ACC112 (cell line): ENCODE data around the gene ABCC4.

Experiments used
- H2AFZ ChIP-seq: fragments of 200-600 bp; sonication (generic); one replicate; pipeline ENCODE4 v1.6.0; 2017; ENCODE audit warnings: antibody characterized with exemption, low read length; ENCODE audit not compliant: unreplicated experiment
- H3K27ac ChIP-seq: fragments of 200-600 bp; sonication (generic); 2 replicates; pipeline ENCODE4 v1.5.1; 2014; ENCODE audit warnings: low read depth, mild to moderate bottlenecking, antibody characterized with exemption, low read length, moderate library complexity
- H3K27me3 ChIP-seq: fragments of 200-600 bp; sonication (generic); 2 replicates; pipeline ENCODE4 v1.6.1; 2014; ENCODE audit warnings: mild to moderate bottlenecking, antibody characterized with exemption, low read length, moderate library complexity, mixed read lengths; ENCODE audit not compliant: insufficient read depth
- H3K36me3 ChIP-seq: fragments of 200-600 bp; sonication (generic); 2 replicates; pipeline ENCODE4 v1.6.1; 2016; ENCODE audit warnings: mild to moderate bottlenecking, antibody characterized with exemption, low read length, moderate library complexity, mixed read lengths; ENCODE audit not compliant: insufficient read depth
- H3K4me1 ChIP-seq: fragments of 200-600 bp; sonication (generic); one replicate; pipeline ENCODE4 v1.6.1; 2016; ENCODE audit warnings: low read length, mixed read lengths; ENCODE audit not compliant: insufficient read depth, unreplicated experiment, control insufficient read depth
- H3K4me3 ChIP-seq: fragments of 200-600 bp; sonication (generic); 2 replicates; pipeline ENCODE4 v1.5.1; 2014; ENCODE audit warnings: mild to moderate bottlenecking, low read depth, low read length
- H3K79me2 ChIP-seq: fragments of 200-600 bp; sonication (generic); one replicate; pipeline ENCODE4 v1.6.0; 2016; ENCODE audit warnings: low read length; ENCODE audit not compliant: control insufficient read depth, unreplicated experiment, insufficient read depth

The ABCC4 gene

GRCh38 chr13:95118541-95119324 is 182.5 kb downstream of the ABCC4 start:
- no peaks in the 10 kb centered on the region for H3K36me3 ChIP-seq
- no peaks in the 10 kb centered on the region for H3K79me2 ChIP-seq
- no peaks in the 10 kb centered on the region for H3K4me1 ChIP-seq
- H2AFZ ChIP-seq = no peak overlapping the region
- H3K27me3 ChIP-seq = no peaks in the 10 kb centered on the region
- H3K4me3 ChIP-seq = no peak overlapping the region
- H3K27ac ChIP-seq = no peak overlapping the region

- Histone ChIP-seq H3K4me1 (no peaks in the 10 kb centered on the region), H3K27me3 (no peaks in the 10 kb centered on the region), H3K79me2 (no peaks in the 10 kb centered on the region), H3K36me3 (no peaks in the 10 kb centered on the region), H3K27ac (no peak overlapping the region), H2AFZ (no peak overlapping the region), H3K4me3 (no peak overlapping the region)
Observed at GRCh38 chr13:95117092-95117491, 184.2 kb downstream of the ABCC4 start.

- no peaks in the 10 kb centered on the region for H3K36me3 ChIP-seq
- no peaks in the 10 kb centered on the region for H3K4me1 ChIP-seq
- no peak overlapping the region for H3K27ac ChIP-seq
- no peak overlapping the region for H2AFZ ChIP-seq
- no peak overlapping the region for H3K4me3 ChIP-seq
- H3K79me2 ChIP-seq = no peaks in the 10 kb centered on the region
- H3K27me3 ChIP-seq = no peaks in the 10 kb centered on the region
Observed at GRCh38 chr13:95115525-95115924, 185.7 kb downstream of the ABCC4 start.

GRCh38 chr13:95113601-95114000 is 187.7 kb downstream of the ABCC4 start:
- no peak overlapping the region for H3K4me3 ChIP-seq
- no peaks in the 10 kb centered on the region for H3K27me3 ChIP-seq
- no peaks in the 10 kb centered on the region for H3K79me2 ChIP-seq
- no peak overlapping the region for H2AFZ ChIP-seq
- H3K4me1 ChIP-seq = no peaks in the 10 kb centered on the region
- no peak overlapping the region for H3K27ac ChIP-seq
- no peaks in the 10 kb centered on the region for H3K36me3 ChIP-seq

- Histone ChIP-seq H2AFZ (no peak overlapping the region), H3K27me3 (no peaks in the 10 kb centered on the region), H3K79me2 (no peaks in the 10 kb centered on the region), H3K4me3 (no peak overlapping the region), H3K4me1 (no peaks in the 10 kb centered on the region), H3K27ac (no peak overlapping the region), H3K36me3 (no peaks in the 10 kb centered on the region; the same call in 1 of the 2 replicates)
Observed at GRCh38 chr13:95112883-95113282, 188.4 kb downstream of the ABCC4 start.

- Histone ChIP-seq H2AFZ (no peak overlapping the region), H3K4me3 (no peak overlapping the region), H3K27ac (no peak overlapping the region), H3K27me3 (no peaks in the 10 kb centered on the region), H3K79me2 (no peaks in the 10 kb centered on the region), H3K36me3 (no peaks in the 10 kb centered on the region; the same call in 1 of the 2 replicates), H3K4me1 (peaks cover 3% of the 10 kb centered on the region)
Observed at GRCh38 chr13:95111608-95112007, 189.6 kb downstream of the ABCC4 start.

GRCh38 chr13:95106562-95106961 is 194.7 kb downstream of the ABCC4 start:
- peak overlapping the region; percentile 44; the same call in 1 of the 2 replicates for H3K27ac ChIP-seq

GRCh38 chr13:95100525-95101433 is 200.5 kb downstream of the ABCC4 start:
- peak overlapping the region; percentile 35 for H2AFZ ChIP-seq
- peaks cover 28% of the 10 kb centered on the region for H3K4me1 ChIP-seq
- no peaks in the 10 kb centered on the region for H3K79me2 ChIP-seq
- H3K4me3 ChIP-seq = peak overlapping the region; percentile 31; the same call in 1 of the 2 replicates
- H3K27me3 ChIP-seq = no peaks in the 10 kb centered on the region
- H3K36me3 ChIP-seq = peaks cover 7% of the 10 kb centered on the region; the same call in 1 of the 2 replicates
- peak overlapping the region; percentile 95 for H3K27ac ChIP-seq

More at GRCh38 chr13:95106562-95106961, 194.7 kb downstream of the ABCC4 start:
- Histone ChIP-seq H3K4me1 (peaks cover 9% of the 10 kb centered on the region), H3K36me3 (no peaks in the 10 kb centered on the region; the same call in 1 of the 2 replicates), H3K79me2 (no peaks in the 10 kb centered on the region), H3K27me3 (no peaks in the 10 kb centered on the region), H2AFZ (peak overlapping the region; percentile 65), H3K4me3 (no peak overlapping the region)

- peaks cover 11% of the 10 kb centered on the region; the same call in 1 of the 2 replicates for H3K36me3 ChIP-seq
- peaks cover 28% of the 10 kb centered on the region for H3K4me1 ChIP-seq
- no peaks in the 10 kb centered on the region for H3K79me2 ChIP-seq
- H3K27ac ChIP-seq = peak overlapping the region; percentile 95
- no peaks in the 10 kb centered on the region for H3K27me3 ChIP-seq
- H3K4me3 ChIP-seq = peak overlapping the region; percentile 31; the same call in 1 of the 2 replicates
- H2AFZ ChIP-seq = peak overlapping the region; percentile 62
Observed at GRCh38 chr13:95099541-95099940, 201.7 kb downstream of the ABCC4 start.

GRCh38 chr13:95098916-95099315 is 202.3 kb downstream of the ABCC4 start:
- no peak overlapping the region for H3K4me3 ChIP-seq
- H3K27ac ChIP-seq = peak overlapping the region; percentile 95
- H3K79me2 ChIP-seq = no peaks in the 10 kb centered on the region
- no peaks in the 10 kb centered on the region for H3K27me3 ChIP-seq
- H3K4me1 ChIP-seq = peaks cover 28% of the 10 kb centered on the region
- peak overlapping the region; percentile 62 for H2AFZ ChIP-seq
- peaks cover 11% of the 10 kb centered on the region; the same call in 1 of the 2 replicates for H3K36me3 ChIP-seq
